Keratinocyte (primary cell): ENCODE measurements around the gene F7. TPM values are rescaled to one million over a fixed set of nuclear protein-coding genes. Genes with fewer than 3 reads are reported as not detected.

Experiments
- DNase-seq: peaks from one replicate; pipeline ENCODE4 v3.0.0-alpha.2; 2011; ENCODE audit warnings: low read depth, missing footprints, low spot score
- FAIRE-seq: peaks from 2 replicates; lab custom pipeline; 2011; peaks lifted over from hg19 to GRCh38; lab: Jason Lieb, UNC
- H2AFZ ChIP-seq: 2 replicates; pipeline ENCODE4 v1.6.0; 2012; ENCODE audit warnings: low read length, control low read depth, inconsistent platforms; ENCODE audit not compliant: control insufficient read depth
- H3K27ac ChIP-seq: 2 replicates; pipeline ENCODE4 v1.5.1; 2011; ENCODE audit warnings: low read length; ENCODE audit not compliant: control insufficient read depth, insufficient read depth
- H3K27me3 ChIP-seq: 3 replicates; pipeline ENCODE4 v1.6.0; 2011; ENCODE audit warnings: low read length; ENCODE audit not compliant: control insufficient read depth, insufficient read depth; ENCODE audit errors: extremely low read depth
- H3K36me3 ChIP-seq, 2 experiments: 2 replicates in 1 of 2; 3 replicates in 1 of 2; pipeline ENCODE4 v1.5.1; 2011; ENCODE audit warnings: low read length in 2 of 2, mild to moderate bottlenecking in 1 of 2; ENCODE audit not compliant: control insufficient read depth in 2 of 2, insufficient read depth in 2 of 2; ENCODE audit errors: extremely low read depth in 1 of 2
- H3K4me1 ChIP-seq: 3 replicates; pipeline ENCODE4 v1.5.1; 2011; ENCODE audit warnings: low read length; ENCODE audit not compliant: control insufficient read depth, insufficient read depth; ENCODE audit errors: extremely low read depth
- H3K4me2 ChIP-seq: 3 replicates; pipeline ENCODE4 v1.6.0; 2011; ENCODE audit warnings: low read depth, low read length; ENCODE audit not compliant: control insufficient read depth, insufficient read depth; ENCODE audit errors: extremely low read depth
- H3K4me3 ChIP-seq, 3 experiments: fragments of 200-600 bp in 1 of 3; sonication (generic) in 1 of 3; 2 replicates in 2 of 3; 3 replicates in 1 of 3; pipeline ENCODE4 v1.5.1; 2011 to 2016; ENCODE audit warnings: low read length in 3 of 3, mild to moderate bottlenecking in 3 of 3, control low read depth in 2 of 3, inconsistent platforms in 1 of 3, low read depth in 1 of 3, mixed read lengths in 1 of 3, mixed run types in 1 of 3, moderate library complexity in 1 of 3; ENCODE audit not compliant: control insufficient read depth in 2 of 3, insufficient read depth in 2 of 3; ENCODE audit errors: extremely low read depth in 1 of 3
- H3K79me2 ChIP-seq: 2 replicates; pipeline ENCODE4 v1.6.0; 2012; ENCODE audit warnings: low read length; ENCODE audit not compliant: control insufficient read depth, insufficient read depth
- H3K9ac ChIP-seq: 3 replicates; pipeline ENCODE4 v1.6.0; 2011; ENCODE audit warnings: low read length; ENCODE audit not compliant: control insufficient read depth, insufficient read depth; ENCODE audit errors: extremely low read depth
- H3K9me1 ChIP-seq: 3 replicates; pipeline ENCODE4 v1.6.0; 2011; ENCODE audit warnings: low read length; ENCODE audit not compliant: control insufficient read depth, insufficient read depth; ENCODE audit errors: extremely low read depth
- H3K9me3 ChIP-seq: 2 replicates; pipeline ENCODE4 v1.5.1; 2012; ENCODE audit warnings: low read depth, low read length; ENCODE audit not compliant: control insufficient read depth
- H4K20me1 ChIP-seq: 3 replicates; pipeline ENCODE4 v1.6.0; 2011; ENCODE audit warnings: low read length; ENCODE audit not compliant: control insufficient read depth, insufficient read depth; ENCODE audit errors: extremely low read depth
- EZH2 ChIP-seq: IDR thresholded peaks from one replicate; pipeline ENCODE4 v1.6.1; 2012; ENCODE audit warnings: inconsistent platforms, mild to moderate bottlenecking, low read length, moderate library complexity
- dilution Hi-C: fragments of 300-500 bp; cut with MboI; formaldehyde crosslinking; loops from one replicate; pipeline ENCODE4 v1.7.0; 2020; ENCODE audit warnings: low sequenced_read_pairs; ENCODE audit not compliant: extremely low pct_ligation_motif_present
- polyA plus RNA-seq, 5 experiments: library from polyadenylated mRNA; depleted of rRNA in 3 of 5; stranded (reverse) in 3 of 5; stranded (forward) in 1 of 5; unstranded in 1 of 5; fragments of >200 nt; gene quantifications; 1 replicate in 1 of 5; 2 replicates in 3 of 5; 3 replicates in 1 of 5; pipeline versions ENCODE4 v1.2.1 to v1.2.3, GENCODE V29; 2011 to 2012; ENCODE audit warnings: missing spikeins in 2 of 5, low read depth in 1 of 5, low replicate concordance in 1 of 5
- TF ChIP-seq, protein P1 (sequence below), 3 experiments: IDR thresholded peaks in 1 of 3; conservative IDR thresholded peaks in 1 of 3; optimal IDR thresholded peaks in 1 of 3; 2 replicates in 2 of 3; 3 replicates in 1 of 3; pipeline versions ENCODE3 to v1.5.1; 2011; ENCODE audit warnings: low read length in 3 of 3, mild to moderate bottlenecking in 3 of 3, moderate library complexity in 2 of 3, control low read depth in 1 of 3, inconsistent platforms in 1 of 3; ENCODE audit not compliant: insufficient read depth in 2 of 3; ENCODE audit errors: extremely low read depth in 1 of 3

F7 gene
- polyA plus RNA-seq, 1 donor (not counting 4 experiments of a cell fraction or from before 2014, with no cell fraction given): not detected

DNA sequence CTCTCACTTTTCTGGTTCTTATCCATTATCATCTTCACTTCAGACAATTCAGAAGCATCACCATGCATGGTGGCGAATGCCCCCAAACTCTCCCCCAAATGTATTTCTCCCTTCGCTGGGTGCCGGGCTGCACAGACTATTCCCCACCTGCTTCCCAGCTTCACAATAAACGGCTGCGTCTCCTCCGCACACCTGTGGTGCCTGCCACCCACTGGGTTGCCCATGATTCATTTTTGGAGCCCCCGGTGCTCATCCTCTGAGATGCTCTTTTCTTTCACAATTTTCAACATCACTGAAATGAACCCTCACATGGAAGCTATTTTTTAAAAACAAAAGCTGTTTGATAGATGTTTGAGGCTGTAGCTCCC, 14.2 kb downstream of the F7 start:
- Histone ChIP-seq H3K79me2 (no peaks in the 10 kb centered on the region), H3K4me2 (no peak overlapping the region), H4K20me1 (no peaks in the 10 kb centered on the region), H3K9me3 (no peaks in the 10 kb centered on the region), H3K9me1 (no peaks in the 10 kb centered on the region), H3K4me3 (no peak overlapping the region), H3K9ac (no peak overlapping the region), H3K4me1 (no peaks in the 10 kb centered on the region), H2AFZ (no peak overlapping the region), H3K36me3 (no peaks in the 10 kb centered on the region), H3K27ac (no peak overlapping the region), H3K27me3 (peaks cover 4% of the 10 kb centered on the region)
- dilution Hi-C loops: no loop called here
- DNase-seq: no peak
- no peak for FAIRE-seq
- TF ChIP-seq, protein P1, sequence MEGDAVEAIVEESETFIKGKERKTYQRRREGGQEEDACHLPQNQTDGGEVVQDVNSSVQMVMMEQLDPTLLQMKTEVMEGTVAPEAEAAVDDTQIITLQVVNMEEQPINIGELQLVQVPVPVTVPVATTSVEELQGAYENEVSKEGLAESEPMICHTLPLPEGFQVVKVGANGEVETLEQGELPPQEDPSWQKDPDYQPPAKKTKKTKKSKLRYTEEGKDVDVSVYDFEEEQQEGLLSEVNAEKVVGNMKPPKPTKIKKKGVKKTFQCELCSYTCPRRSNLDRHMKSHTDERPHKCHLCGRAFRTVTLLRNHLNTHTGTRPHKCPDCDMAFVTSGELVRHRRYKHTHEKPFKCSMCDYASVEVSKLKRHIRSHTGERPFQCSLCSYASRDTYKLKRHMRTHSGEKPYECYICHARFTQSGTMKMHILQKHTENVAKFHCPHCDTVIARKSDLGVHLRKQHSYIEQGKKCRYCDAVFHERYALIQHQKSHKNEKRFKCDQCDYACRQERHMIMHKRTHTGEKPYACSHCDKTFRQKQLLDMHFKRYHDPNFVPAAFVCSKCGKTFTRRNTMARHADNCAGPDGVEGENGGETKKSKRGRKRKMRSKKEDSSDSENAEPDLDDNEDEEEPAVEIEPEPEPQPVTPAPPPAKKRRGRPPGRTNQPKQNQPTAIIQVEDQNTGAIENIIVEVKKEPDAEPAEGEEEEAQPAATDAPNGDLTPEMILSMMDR (optimal IDR thresholded peaks at IDR 0.05 in 1 of 3, IDR thresholded peaks at IDR 0.05 in 1 of 3, conservative IDR thresholded peaks at IDR 0.05 in 1 of 3; ENCODE audit: extremely low read depth in 1 of 3, insufficient read depth in 2 of 3, low read length in 3 of 3): no peak
- TF ChIP-seq EZH2: no peak

DNA sequence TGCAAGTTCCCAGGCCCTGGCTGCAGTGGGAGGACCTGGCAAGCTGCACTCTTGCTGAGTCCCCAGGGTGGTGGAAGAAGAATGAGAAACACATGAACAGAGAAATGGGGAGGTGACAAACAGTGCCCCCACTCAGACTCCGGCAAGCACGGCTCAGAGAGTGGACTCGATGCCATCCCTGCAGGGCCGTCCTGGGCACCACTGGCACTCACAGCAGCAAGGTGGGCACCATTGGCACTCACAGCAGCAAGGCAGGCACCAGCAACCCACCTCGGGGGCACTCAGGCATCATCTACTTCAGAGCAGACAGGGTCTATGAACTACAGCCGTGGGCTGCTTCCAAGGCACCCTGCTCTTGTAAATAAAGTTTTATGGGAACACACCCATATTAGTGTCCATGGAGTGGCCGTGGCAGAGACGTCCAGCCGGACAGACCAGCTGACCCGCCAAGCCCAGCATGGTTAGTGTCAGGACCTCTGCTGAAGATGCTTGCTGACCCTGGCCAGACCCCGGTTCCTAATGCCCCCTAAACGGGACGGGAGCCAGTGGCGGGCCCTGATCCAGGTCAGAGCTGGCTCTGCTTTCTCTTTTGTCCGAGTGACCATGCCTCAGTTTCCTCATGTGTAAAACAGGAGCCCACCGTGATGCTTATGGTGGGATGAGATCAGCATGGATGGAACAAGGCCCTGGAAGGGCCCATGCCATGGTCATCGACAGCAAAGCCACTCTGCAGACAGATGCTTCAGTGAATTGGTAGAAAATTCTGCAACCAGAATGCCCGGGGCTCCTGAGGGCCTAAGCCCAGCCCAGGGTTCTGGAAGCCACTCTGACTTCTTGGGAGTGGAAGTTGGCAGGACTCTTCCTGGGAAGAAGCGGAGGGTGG, 14.9 kb downstream of the F7 start:
- H3K4me2 ChIP-seq: no peak overlapping the region
- peaks cover 4% of the 10 kb centered on the region for H3K27me3 ChIP-seq
- no peak overlapping the region for H3K27ac ChIP-seq

More for the DNA sequence above, 14.9 kb downstream of the F7 start:
- TF ChIP-seq, protein P1 (optimal IDR thresholded peaks at IDR 0.05 in 1 of 3, IDR thresholded peaks at IDR 0.05 in 1 of 3, conservative IDR thresholded peaks at IDR 0.05 in 1 of 3; ENCODE audit: extremely low read depth in 1 of 3, insufficient read depth in 2 of 3, low read length in 3 of 3): no peak
- TF ChIP-seq EZH2: no peak
- DNase-seq (no peak), FAIRE-seq (no peak)
- H4K20me1 ChIP-seq: no peaks in the 10 kb centered on the region
- no peaks in the 10 kb centered on the region for H3K4me1 ChIP-seq
- H3K9me3 ChIP-seq: no peaks in the 10 kb centered on the region
- no peak overlapping the region for H2AFZ ChIP-seq
- no peak overlapping the region for H3K4me3 ChIP-seq
- no peaks in the 10 kb centered on the region for H3K36me3 ChIP-seq
- H3K9me1 ChIP-seq: no peaks in the 10 kb centered on the region
- dilution Hi-C loops: no loop called here
- H3K79me2 ChIP-seq: no peaks in the 10 kb centered on the region
- H3K9ac ChIP-seq: no peak overlapping the region
